Lower leg skin (tissue), 4 donors: ENCODE results near the gene ATOH8. TPM values are rescaled to one million over a fixed set of nuclear protein-coding genes. Genes with fewer than 3 reads are reported as not detected.

Experiments used
- DNase-seq, 2 donors: peaks; one replicate each; pipeline ENCODE4 v3.0.0-alpha.2; 2019; ENCODE audit warnings: low spot score in 2 of 2
- H3K4me3 ChIP-seq: fragments of 200-600 bp; sonication (generic); 2 replicates; pipeline ENCODE4 v1.5.1; 2017; ENCODE audit warnings: mild to moderate bottlenecking, low read depth; ENCODE audit not compliant: poor library complexity, severe bottlenecking
- POLR2A ChIP-seq, 2 donors: fragments of 450-650 bp; IDR thresholded peaks; one replicate each; pipeline ENCODE4 v1.6.1; 2016 to 2017; ENCODE audit warnings: antibody characterized with exemption in 2 of 2, mild to moderate bottlenecking in 1 of 2, moderate library complexity in 1 of 2
- WGBS, 2 donors: methylation state at CpG; one replicate each; pipeline ENCODE4 v1.1.5; 2018; 5-methylcytosine and 5-hydroxymethylcytosine counted together
- intact Hi-C: fragments of 100-400 bp; cut with DNase I; formaldehyde crosslinking; loops from one replicate; pipeline ENCODE4 v1.15.0; 2023; ENCODE audit warnings: low total_unique reads
- total RNA-seq, 4 donors: library from RNA; depleted of rRNA; stranded (reverse); fragments of >200 nt; gene quantifications; one replicate each; pipeline ENCODE4 v1.1.0, GENCODE V29; 2016
- TF ChIP-seq, protein P1 (sequence below), 3 donors: fragments of 450-650 bp; IDR thresholded peaks; one replicate each; pipeline ENCODE4 v1.5.1; 2016; ENCODE audit warnings: antibody characterized with exemption in 3 of 3, mild to moderate bottlenecking in 3 of 3, moderate library complexity in 2 of 3

Gene ATOH8
- total RNA-seq, 4 donors from 2014 or later, result 27.3 to 79.8 (median 33.7) TPM

DNA sequence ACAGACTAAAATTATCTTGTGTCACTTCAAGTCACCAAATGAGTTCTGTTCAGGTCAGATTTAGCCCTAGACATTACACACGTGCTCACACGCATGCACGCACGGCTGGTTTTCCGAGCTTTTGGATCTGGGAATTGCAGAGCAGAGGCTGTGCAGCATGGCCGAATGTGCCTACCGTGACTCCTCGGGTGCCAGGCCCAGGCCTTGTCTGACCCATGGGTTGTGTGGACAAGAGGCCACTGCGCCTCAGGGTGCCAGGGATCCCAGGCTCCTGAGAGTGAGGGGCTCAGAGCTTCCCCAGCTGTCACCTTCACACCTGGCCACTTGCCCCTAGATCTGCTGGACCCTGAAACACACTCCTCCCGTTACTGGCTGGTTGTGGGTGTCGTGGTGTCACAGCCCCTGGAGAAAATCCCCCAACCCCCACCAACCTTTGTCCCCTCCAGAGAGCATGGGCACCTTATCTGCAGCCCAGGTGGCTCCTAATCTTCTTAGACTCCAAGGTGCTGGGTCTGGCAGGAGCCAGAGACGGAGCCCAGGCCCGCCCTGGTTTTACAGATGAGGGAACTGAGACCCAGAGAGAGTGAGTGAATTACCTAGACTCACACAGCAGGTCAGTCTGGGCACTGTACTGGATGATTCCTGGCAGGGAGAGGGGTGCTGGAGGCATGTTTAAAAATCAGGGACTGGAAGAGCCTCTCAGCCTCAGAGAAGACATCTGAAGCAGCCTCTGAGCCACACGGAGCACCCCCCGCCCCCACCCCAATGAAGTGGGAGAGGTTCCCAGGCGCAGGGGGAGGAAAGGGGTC lies 56.8 kb downstream of the ATOH8 start:
- WGBS, 2 donors, result 75 to 76% methylated on average over 14 to 16 of the region's 16 CpGs
- intact Hi-C loops, result loop anchor here (10.0 kb wide), 2 partner anchors 56 to 166 kb away; partner anchors contain the start of gene ATOH8
- peak; percentile 14 to 74 for DNase-seq
- TF ChIP-seq, protein P1, sequence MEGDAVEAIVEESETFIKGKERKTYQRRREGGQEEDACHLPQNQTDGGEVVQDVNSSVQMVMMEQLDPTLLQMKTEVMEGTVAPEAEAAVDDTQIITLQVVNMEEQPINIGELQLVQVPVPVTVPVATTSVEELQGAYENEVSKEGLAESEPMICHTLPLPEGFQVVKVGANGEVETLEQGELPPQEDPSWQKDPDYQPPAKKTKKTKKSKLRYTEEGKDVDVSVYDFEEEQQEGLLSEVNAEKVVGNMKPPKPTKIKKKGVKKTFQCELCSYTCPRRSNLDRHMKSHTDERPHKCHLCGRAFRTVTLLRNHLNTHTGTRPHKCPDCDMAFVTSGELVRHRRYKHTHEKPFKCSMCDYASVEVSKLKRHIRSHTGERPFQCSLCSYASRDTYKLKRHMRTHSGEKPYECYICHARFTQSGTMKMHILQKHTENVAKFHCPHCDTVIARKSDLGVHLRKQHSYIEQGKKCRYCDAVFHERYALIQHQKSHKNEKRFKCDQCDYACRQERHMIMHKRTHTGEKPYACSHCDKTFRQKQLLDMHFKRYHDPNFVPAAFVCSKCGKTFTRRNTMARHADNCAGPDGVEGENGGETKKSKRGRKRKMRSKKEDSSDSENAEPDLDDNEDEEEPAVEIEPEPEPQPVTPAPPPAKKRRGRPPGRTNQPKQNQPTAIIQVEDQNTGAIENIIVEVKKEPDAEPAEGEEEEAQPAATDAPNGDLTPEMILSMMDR (IDR thresholded peaks at IDR 0.05), result no peak
- no peak for TF ChIP-seq POLR2A (IDR thresholded peaks at IDR 0.05)
- no peak overlapping the region for H3K4me3 ChIP-seq

DNA sequence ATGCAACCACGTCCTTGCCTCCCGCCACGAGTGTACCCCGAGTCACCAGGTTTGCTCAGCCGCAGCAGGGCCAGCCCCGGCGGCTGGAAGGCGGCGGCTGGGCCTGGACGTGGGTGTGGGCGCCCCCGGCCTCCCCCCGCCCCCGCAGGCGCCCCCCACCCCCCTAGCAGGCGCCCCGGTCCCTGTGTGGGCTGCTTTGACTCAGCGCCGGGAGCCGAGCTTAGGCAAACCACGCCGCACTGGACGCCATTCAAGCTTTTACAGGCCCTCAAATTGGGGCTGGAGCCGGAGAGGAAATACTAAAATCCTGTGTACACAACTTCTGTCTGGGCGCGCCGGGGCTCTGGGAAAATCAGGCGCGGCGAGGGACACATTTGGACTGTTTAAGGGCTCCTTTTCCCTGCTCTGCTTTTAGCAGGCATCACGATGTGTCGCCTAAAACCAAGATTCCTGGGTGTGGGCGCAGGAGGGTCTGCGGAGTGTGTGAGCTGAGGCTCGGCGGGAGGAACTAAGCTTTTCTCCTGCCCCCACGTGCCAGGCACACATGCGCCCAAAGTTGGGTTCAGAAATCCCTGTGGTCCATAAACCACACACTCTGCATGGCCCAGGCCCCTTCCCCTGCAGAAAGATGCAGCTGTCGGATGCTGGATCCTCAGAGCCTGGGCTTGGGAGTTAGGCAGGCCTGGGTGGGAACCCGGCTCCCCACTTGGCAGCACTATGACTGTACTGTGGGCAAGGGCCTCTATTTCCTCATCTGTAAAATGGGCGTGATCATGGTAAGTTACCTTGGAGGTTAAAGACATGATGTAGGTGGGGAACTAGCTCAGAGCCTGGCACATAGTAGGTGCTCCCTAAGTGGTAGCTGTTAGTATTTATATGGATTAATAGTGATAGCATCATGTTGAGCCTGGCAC lies 57.6 kb downstream of the ATOH8 start:
- peak; percentile 60 to 93 for DNase-seq
- 42 to 49% methylated on average over 24 to 25 of the region's 41 CpGs for WGBS, 2 donors
- H3K4me3 ChIP-seq, result no peak overlapping the region
- no peak for TF ChIP-seq POLR2A (IDR thresholded peaks at IDR 0.05)
- TF ChIP-seq, protein P1 (IDR thresholded peaks at IDR 0.05), result no peak
- intact Hi-C loops, result loop anchor here (10.0 kb wide), 2 partner anchors 57 to 167 kb away; partner anchors contain the start of gene ATOH8

DNA sequence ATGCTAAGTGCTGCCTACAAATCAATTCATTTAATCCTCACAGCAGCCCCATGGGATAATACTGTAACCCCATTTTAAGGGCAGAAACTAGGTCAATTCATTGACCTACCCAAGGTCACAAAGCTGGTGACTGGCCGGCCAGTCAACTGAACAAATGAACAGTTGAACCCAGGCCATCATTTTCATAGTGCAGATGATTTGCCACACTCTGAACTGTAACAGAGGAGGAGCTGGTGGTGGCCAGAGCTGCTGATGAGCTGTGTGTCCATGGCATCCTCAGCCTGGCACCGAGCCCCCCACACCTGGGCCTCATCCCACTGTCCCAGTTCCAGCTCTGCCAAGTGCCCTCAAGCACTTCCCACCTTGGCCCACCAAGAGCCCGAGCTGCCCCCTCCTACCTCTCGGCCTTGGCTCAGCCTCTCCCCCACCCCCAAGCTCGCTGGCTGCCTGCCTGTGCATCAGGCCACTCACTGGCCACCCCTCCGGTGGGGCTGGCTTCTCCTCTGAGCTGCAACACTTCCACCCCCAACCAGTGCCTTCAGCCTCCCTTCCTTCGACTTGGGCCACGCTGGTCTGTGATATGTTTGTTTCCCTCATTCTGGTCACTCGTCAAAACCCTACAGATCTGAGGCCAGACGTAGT lies 58.4 kb downstream of the ATOH8 start:
- H3K4me3 ChIP-seq, result no peak overlapping the region
- intact Hi-C loops, result loop anchor here (10.0 kb wide), 2 partner anchors 57 to 167 kb away; partner anchors contain the start of gene ATOH8
- DNase-seq, result peak in 1 of 2 donors; percentile 72
- TF ChIP-seq, protein P1 (IDR thresholded peaks at IDR 0.05), result no peak
- TF ChIP-seq POLR2A (IDR thresholded peaks at IDR 0.05), result no peak
- WGBS, 2 donors, result 83 to 88% methylated on average over 8 to 10 of the region's 10 CpGs

DNA sequence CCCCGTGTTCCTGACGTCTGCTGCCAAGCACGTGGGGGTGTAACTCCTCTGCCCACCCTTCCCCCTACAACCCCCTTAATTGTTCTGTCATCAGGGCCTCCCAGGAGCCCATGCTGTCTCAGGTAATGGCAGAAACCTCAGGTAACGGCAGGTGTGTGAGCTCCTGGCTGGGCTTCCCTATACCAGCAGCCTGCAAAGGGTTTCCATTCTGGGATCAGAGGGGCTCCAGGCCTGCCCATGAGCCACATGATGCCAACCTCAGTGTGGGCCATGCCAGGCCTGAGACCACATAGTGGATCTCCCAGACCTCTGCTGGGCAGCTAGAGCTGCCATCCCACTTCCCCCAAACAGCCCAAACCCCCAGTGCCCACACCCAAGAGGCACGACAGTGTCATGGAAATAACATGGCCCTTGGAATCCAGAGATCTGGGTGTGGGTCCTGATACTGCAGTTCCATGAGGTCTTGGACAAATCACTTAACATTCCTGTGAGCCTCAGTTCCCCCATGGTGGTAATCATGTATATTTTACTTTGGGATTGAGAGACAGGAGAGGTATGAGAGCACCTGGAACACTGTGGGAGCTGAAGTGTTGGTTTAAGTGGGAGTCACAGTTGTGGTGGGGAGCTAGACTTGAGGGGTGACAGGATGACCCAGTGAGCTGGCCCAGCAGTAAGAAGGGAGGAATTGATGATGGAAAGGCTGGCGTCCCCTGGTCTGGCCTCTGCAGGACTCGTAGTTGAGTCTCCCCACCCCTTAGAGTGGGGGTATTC lies 59.6 kb downstream of the ATOH8 start:
- intact Hi-C loops, result loop anchor here (10.0 kb wide), 2 partner anchors 59 to 169 kb away; partner anchors contain the start of gene ATOH8

More for the DNA sequence above, 59.6 kb downstream of the ATOH8 start:
- TF ChIP-seq, protein P1 (IDR thresholded peaks at IDR 0.05), result no peak
- TF ChIP-seq POLR2A (IDR thresholded peaks at IDR 0.05), result no peak
- WGBS, 2 donors, result 87% methylated on average over 7 of the region's 7 CpGs
- peak in 1 of 2 donors; percentile 66 for DNase-seq
- no peak overlapping the region for H3K4me3 ChIP-seq
